H1 (cell line): ENCODE data around the gene LCN12. TPM values are rescaled to one million over a fixed set of nuclear protein-coding genes. Genes with fewer than 3 reads are reported as not detected.

Source experiments
- CTCF ChIA-PET: fragments of 300-600 bp; sonication (Branson Sonifier 250); formaldehyde crosslinking; loops from one replicate; lab custom pipeline; 2021; ENCODE audit not compliant: partially characterized antibody; lab: Charles Lee
- POLR2A ChIA-PET: fragments of 300-600 bp; sonication (Branson Sonifier 250); formaldehyde crosslinking; loops from one replicate; lab custom pipeline; 2021; ENCODE audit warnings: inconsistent platforms; ENCODE audit not compliant: partially characterized antibody; lab: Charles Lee
- DNase-seq, 2 experiments: peaks; one replicate each; pipeline versions ENCODE4 v3.0.0 to v3.0.0-alpha.2; 2010 to 2022; ENCODE audit warnings: low spot score in 2 of 2, low read depth in 1 of 2, mixed read lengths in 1 of 2
- FAIRE-seq: peaks from 2 replicates; lab custom pipeline; 2011; peaks lifted over from hg19 to GRCh38; lab: Jason Lieb, UNC
- H2AFZ ChIP-seq: 2 replicates; pipeline ENCODE4 v1.8.1; 2012; ENCODE audit warnings: low read length, inconsistent platforms
- H2AK5ac ChIP-seq: 2 replicates; pipeline ENCODE4 v1.6.1; 2013; ENCODE audit warnings: low read depth, low read length
- H2BK120ac ChIP-seq: replicated peaks from 2 replicates; pipeline ENCODE3; 2013; ENCODE audit warnings: low read depth, low read length, inconsistent platforms
- H2BK12ac ChIP-seq: 2 replicates; pipeline ENCODE4 v1.6.1; 2013; ENCODE audit warnings: low read depth, low read length
- H2BK15ac ChIP-seq: 2 replicates; pipeline ENCODE4 v1.6.1; 2013; ENCODE audit warnings: low read length
- H2BK20ac ChIP-seq: 2 replicates; pipeline ENCODE4 v1.6.1; 2013; ENCODE audit warnings: low read length
- H2BK5ac ChIP-seq: 2 replicates; pipeline ENCODE4 v1.6.1; 2013; ENCODE audit warnings: low read depth, low read length
- H3K14ac ChIP-seq: 2 replicates; pipeline ENCODE4 v1.6.1; 2013; ENCODE audit warnings: inconsistent platforms; ENCODE audit not compliant: insufficient read length
- H3K18ac ChIP-seq: 2 replicates; pipeline ENCODE4 v1.6.1; 2013; ENCODE audit warnings: low read length; ENCODE audit errors: extremely low read depth
- H3K23ac ChIP-seq: 2 replicates; pipeline ENCODE4 v1.6.1; 2013; ENCODE audit warnings: inconsistent platforms; ENCODE audit not compliant: insufficient read length
- H3K23me2 ChIP-seq: 2 replicates; pipeline ENCODE4 v1.6.1; 2013; ENCODE audit warnings: low read depth, low read length
- H3K27ac ChIP-seq: 2 replicates; pipeline ENCODE4 v1.6.1; 2011; ENCODE audit warnings: low read depth, low read length, inconsistent platforms
- H3K27me3 ChIP-seq, 4 experiments: replicated peaks in 1 of 4; 1 replicate in 1 of 4; 2 replicates in 3 of 4; pipeline versions ENCODE4 v1.6.1 to v1.8.1; 2011 to 2013; ENCODE audit warnings: low read length in 3 of 4, mild to moderate bottlenecking in 3 of 4, inconsistent platforms in 2 of 4, mixed read lengths in 2 of 4, moderate library complexity in 1 of 4; ENCODE audit not compliant: control insufficient read depth in 3 of 4, insufficient read depth in 3 of 4; ENCODE audit errors: extremely low read depth in 1 of 4
- H3K36me3 ChIP-seq, 4 experiments: 2 replicates each; pipeline versions ENCODE4 v1.6.1 to v1.8.1; 2011 to 2013; ENCODE audit warnings: mild to moderate bottlenecking in 4 of 4, low read length in 3 of 4, moderate library complexity in 2 of 4, control low read depth in 1 of 4, inconsistent platforms in 1 of 4; ENCODE audit not compliant: insufficient read depth in 4 of 4, control insufficient read depth in 2 of 4
- H3K4ac ChIP-seq: replicated peaks from 2 replicates; pipeline ENCODE3; 2013; ENCODE audit warnings: low read length, low read depth, mixed read lengths, inconsistent platforms; ENCODE audit not compliant: insufficient read length
- H3K4me1 ChIP-seq, 4 experiments: replicated peaks in 1 of 4; 1 replicate in 1 of 4; 2 replicates in 3 of 4; pipeline versions ENCODE4 v1.6.1 to v1.8.1; 2011 to 2013; ENCODE audit warnings: low read length in 3 of 4, inconsistent platforms in 2 of 4, mixed read lengths in 1 of 4; ENCODE audit not compliant: insufficient read depth in 4 of 4, control insufficient read depth in 3 of 4
- H3K4me2 ChIP-seq, 2 experiments: 2 replicates each; pipeline versions ENCODE4 v1.6.1 to v1.8.1; 2011 to 2013; ENCODE audit warnings: low read depth in 2 of 2, low read length in 2 of 2, control low read depth in 1 of 2, inconsistent platforms in 1 of 2, mild to moderate bottlenecking in 1 of 2; ENCODE audit not compliant: insufficient read depth in 1 of 2
- H3K4me3 ChIP-seq, 4 experiments: fragments of 200-600, 300-600 bp in 1 of 4; sonication (generic), shearing (Covaris generic), sonication (Bioruptor Twin) in 1 of 4; 2 replicates each; pipeline versions ENCODE4 v1.5.1 to v1.8.1; 2011 to 2016; ENCODE audit warnings: low read length in 4 of 4, low read depth in 3 of 4, control low read depth in 2 of 4, inconsistent platforms in 2 of 4, mild to moderate bottlenecking in 2 of 4, mixed read lengths in 1 of 4, moderate library complexity in 1 of 4; ENCODE audit not compliant: insufficient read depth in 2 of 4; ENCODE audit errors: extremely low read depth in 1 of 4
- H3K56ac ChIP-seq: replicated peaks from 2 replicates; pipeline ENCODE3; 2013; ENCODE audit warnings: low read depth, mild to moderate bottlenecking, mixed read lengths, low read length, inconsistent platforms; ENCODE audit not compliant: insufficient read length
- H3K79me1 ChIP-seq: 2 replicates; pipeline ENCODE4 v1.6.1; 2013; ENCODE audit warnings: low read depth, low read length, control low read depth
- H3K79me2 ChIP-seq, 2 experiments: 2 replicates each; pipeline versions ENCODE4 v1.6.1 to v1.8.1; 2012 to 2013; ENCODE audit warnings: low read length in 2 of 2, mild to moderate bottlenecking in 2 of 2, inconsistent platforms in 1 of 2; ENCODE audit not compliant: insufficient read depth in 2 of 2, control insufficient read depth in 1 of 2
- H3K9ac ChIP-seq, 4 experiments: replicated peaks in 1 of 4; 1 replicate in 1 of 4; 2 replicates in 3 of 4; pipeline versions ENCODE4 v1.6.1 to v1.8.1; 2011 to 2013; ENCODE audit warnings: low read depth in 3 of 4, low read length in 3 of 4, control low read depth in 2 of 4, mild to moderate bottlenecking in 2 of 4, moderate library complexity in 2 of 4, inconsistent platforms in 1 of 4; ENCODE audit errors: extremely low read depth in 1 of 4
- H3K9me3 ChIP-seq, 2 experiments: 2 replicates each; pipeline versions ENCODE4 v1.6.1 to v1.8.1; 2012 to 2013; ENCODE audit warnings: mild to moderate bottlenecking in 2 of 2, moderate library complexity in 2 of 2, control low read depth in 1 of 2, inconsistent platforms in 1 of 2, low read depth in 1 of 2, low read length in 1 of 2, mixed read lengths in 1 of 2; ENCODE audit not compliant: insufficient read depth in 2 of 2
- H4K20me1 ChIP-seq, 2 experiments: replicated peaks in 1 of 2; 2 replicates each; pipeline versions ENCODE3 to v1.8.1; 2011 to 2013; ENCODE audit warnings: inconsistent platforms in 2 of 2, low read length in 2 of 2, mild to moderate bottlenecking in 1 of 2; ENCODE audit not compliant: insufficient read depth in 2 of 2, control insufficient read depth in 1 of 2
- H4K5ac ChIP-seq: 2 replicates; pipeline ENCODE4 v1.6.1; 2013; ENCODE audit warnings: low read length, low read depth, mixed read lengths, inconsistent platforms; ENCODE audit not compliant: insufficient read length
- H4K8ac ChIP-seq: 2 replicates; pipeline ENCODE4 v1.8.0; 2013; ENCODE audit warnings: mild to moderate bottlenecking, moderate library complexity, low read length, inconsistent platforms; ENCODE audit not compliant: insufficient read depth; ENCODE audit errors: extremely low read depth
- H4K91ac ChIP-seq: replicated peaks from 2 replicates; pipeline ENCODE3; 2013; ENCODE audit warnings: low read length, mixed read lengths, inconsistent platforms; ENCODE audit not compliant: insufficient read length
- CBX8 ChIP-seq: fragments of 300-800, 300-1000 bp; sonication (generic); IDR thresholded peaks from 2 replicates; pipeline ENCODE4 v1.7.1; 2016; ENCODE audit warnings: low read depth, low read length, borderline replicate concordance
- HDAC6 ChIP-seq: IDR thresholded peaks from one replicate; pipeline ENCODE4 v1.7.1; 2012; ENCODE audit warnings: low read depth, mild to moderate bottlenecking, inconsistent platforms, low read length, moderate library complexity
- KDM1A ChIP-seq: fragments of 200-600, 300-600 bp; sonication (generic); IDR thresholded peaks from 2 replicates; pipeline ENCODE4 v1.7.1; 2016; ENCODE audit warnings: mild to moderate bottlenecking, low read length, borderline replicate concordance
- MAFK ChIP-seq: IDR thresholded peaks from 2 replicates; pipeline ENCODE4 v1.6.1; 2012; ENCODE audit warnings: low read depth, mild to moderate bottlenecking, improper control_type of control experiment, low read length
- RNF2 ChIP-seq: fragments of 200-900, 300-1000 bp; sonication (generic); IDR thresholded peaks from 2 replicates; pipeline ENCODE4 v1.7.1; 2016; ENCODE audit warnings: borderline replicate concordance, low read depth, mild to moderate bottlenecking, antibody characterized with exemption, low read length; ENCODE audit not compliant: poor library complexity, severe bottlenecking; ENCODE audit errors: missing control alignments
- SP4 ChIP-seq: IDR thresholded peaks from 2 replicates; pipeline ENCODE4 v1.6.1; 2012; ENCODE audit warnings: low read length, inconsistent platforms
- WGBS, 2 experiments: shearing (Covaris generic) in 1 of 2; methylation state at CpG; one replicate each; pipeline versions ENCODE4 v1.1.6 to v1.1.7; 2013 to 2015; ENCODE audit warnings: low lambda C conversion rate in 2 of 2, mixed read lengths in 2 of 2, inconsistent platforms in 1 of 2, low coverage in 1 of 2, missing lambda C conversion rate in 1 of 2; ENCODE audit not compliant: insufficient replicate concordance in 2 of 2, insufficient coverage in 1 of 2, insufficient read length in 1 of 2; ENCODE audit errors: extremely low coverage in 1 of 2, missing lambda C conversion rate in 1 of 2; 5-methylcytosine and 5-hydroxymethylcytosine counted together
- polyA plus RNA-seq, 7 experiments: library from polyadenylated mRNA; depleted of rRNA in 3 of 7; stranded (reverse) in 5 of 7; unstranded in 2 of 7; fragments of >200 nt in 5 of 7; fragments of 200-250 nt in 2 of 7; gene quantifications; 1 replicate in 5 of 7; 2 replicates in 1 of 7; 4 replicates in 1 of 7; pipeline versions ENCODE4 v1.2.1 to v1.2.3, GENCODE V29; 2011 to 2013; ENCODE audit warnings: missing spikeins in 2 of 7, mixed read lengths in 2 of 7
- total RNA-seq: library from RNA; stranded (reverse); fragmentation: NEBNext Ultra II Directional; extraction: Animal tissue kit (Norgen Biotek cat#: 25700); gene quantifications from 2 replicates; pipeline ENCODE4 v1.2.1, GENCODE V29; 2021
- TF ChIP-seq, protein P1 (sequence below): IDR thresholded peaks from 2 replicates; pipeline ENCODE4 v1.6.1; 2012; ENCODE audit warnings: inconsistent platforms
- TF ChIP-seq, protein P2 (sequence below): IDR thresholded peaks from 2 replicates; pipeline ENCODE4 v1.6.1; 2011; ENCODE audit warnings: low read depth, mild to moderate bottlenecking, low read length; ENCODE audit not compliant: insufficient read depth

Gene LCN12
- total and polyA plus RNA-seq, 2 of the 8 experiments (the other 6 are each of a cell fraction or from before 2014, with no cell fraction given): 1.1 to 1.7 TPM

DNA sequence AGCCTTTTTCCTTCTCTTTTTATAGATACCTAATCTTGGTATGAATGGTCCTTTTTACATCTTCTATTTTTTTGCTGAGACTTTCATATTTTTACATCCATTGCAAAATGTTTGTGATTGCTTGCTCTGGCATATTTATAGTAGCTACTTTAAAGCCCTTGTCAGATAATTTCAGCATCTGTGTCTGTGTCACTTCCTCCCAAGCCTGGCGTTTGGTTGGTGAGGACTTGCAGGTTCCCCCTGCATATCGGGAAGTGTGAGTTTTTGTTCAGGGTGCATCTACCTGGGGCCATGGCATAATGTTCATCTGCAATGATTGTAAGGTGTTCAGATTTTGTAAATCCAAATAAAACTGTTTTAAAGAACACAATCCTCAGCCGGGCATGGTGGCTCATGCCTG is 16.4 kb upstream of the LCN12 start:
- Histone ChIP-seq H3K23ac (no peak overlapping the region), H2AK5ac (no peak overlapping the region), H2BK12ac (no peak overlapping the region), H3K9me3 (no peaks in the 10 kb centered on the region; a peak in 1 of 4 replicates), H3K79me1 (no peaks in the 10 kb centered on the region; the same call in none of the 2 replicates), H3K56ac (no peak overlapping the region), H3K4me1 (peaks cover 0 to 6% (median 0%) of the 10 kb centered on the region in 4 experiments; a peak in 2 of 7 replicates), H4K5ac (no peak overlapping the region), H3K14ac (no peak overlapping the region), H4K8ac (no peak overlapping the region), H4K20me1 (peaks cover 2 to 16% of the 10 kb centered on the region in 2 experiments), H3K36me3 (peaks cover 7 to 10% (median 8%) of the 10 kb centered on the region in 4 experiments; a peak in 6 of 8 replicates), H3K27ac (no peak overlapping the region), H3K4me3 (no peak overlapping the region), H2AFZ (no peak overlapping the region), H2BK120ac (no peak overlapping the region), H3K4ac (no peak overlapping the region), H3K79me2 (no peaks in the 10 kb centered on the region; a peak in 1 of 4 replicates), H3K9ac (no peak overlapping the region), H2BK5ac (no peak overlapping the region), H4K91ac (no peak overlapping the region), H3K4me2 (no peak overlapping the region), H3K23me2 (no peaks in the 10 kb centered on the region), H2BK20ac (no peak overlapping the region), H3K18ac (no peak overlapping the region), H3K27me3 (no peaks in the 10 kb centered on the region), H2BK15ac (no peak overlapping the region)
- TF ChIP-seq SP4 (no peak), MAFK (no peak), HDAC6 (no peak), CBX8 (no peak), KDM1A (no peak), RNF2 (no peak)
- TF ChIP-seq, protein P1, sequence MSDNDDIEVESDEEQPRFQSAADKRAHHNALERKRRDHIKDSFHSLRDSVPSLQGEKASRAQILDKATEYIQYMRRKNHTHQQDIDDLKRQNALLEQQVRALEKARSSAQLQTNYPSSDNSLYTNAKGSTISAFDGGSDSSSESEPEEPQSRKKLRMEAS: no peak
- TF ChIP-seq, protein P2, sequence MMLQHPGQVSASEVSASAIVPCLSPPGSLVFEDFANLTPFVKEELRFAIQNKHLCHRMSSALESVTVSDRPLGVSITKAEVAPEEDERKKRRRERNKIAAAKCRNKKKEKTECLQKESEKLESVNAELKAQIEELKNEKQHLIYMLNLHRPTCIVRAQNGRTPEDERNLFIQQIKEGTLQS: no peak
- DNase-seq (no peak), FAIRE-seq (no peak)
- CTCF ChIA-PET: interaction anchor here (1.4 to 2.2 kb wide), 3 partner anchors 9 to 93 kb away, joined by 4 to 6 read pairs (median 5); no protein-coding TSS in a partner anchor
- 94% methylated on average over 3 of the region's 3 CpGs; no CpG with 5 or more reads in 1 of the 2 experiments for WGBS, 2 experiments
- POLR2A ChIA-PET: interaction anchor here (1.2 kb wide), 1 partner anchor 28 kb away, joined by 3 read pairs; no protein-coding TSS in a partner anchor
